AG20443 (cell line): ENCODE data around the gene METTL22.

ENCODE experiments used
- DNase-seq: peaks from one replicate; pipeline ENCODE4 v3.0.0; 2012; ENCODE audit warnings: low spot score, mixed read lengths

The METTL22 gene

GRCh38 chr16:8668113-8668512, 46.6 kb downstream of the METTL22 start:
- DNase-seq = no peak

GRCh38 chr16:8669481-8669880, 48.0 kb downstream of the METTL22 start:
- DNase-seq = no peak

- DNase-seq = no peak
These were observed 48.6 kb downstream of the METTL22 start for GRCh38 chr16:8670014-8670560.

GRCh38 chr16:8673611-8674412, 52.3 kb downstream of the METTL22 start:
- DNase-seq = no peak

GRCh38 chr16:8674413-8675022, 53.0 kb downstream of the METTL22 start, which contains the start of gene ABAT:
Gene ABAT (plus strand): TSS chr16:8674617. CDS start chr16:8735740, 61,123 bp downstream.
- DNase-seq = peak; percentile 99

GRCh38 chr16:8675183-8676159, 54.0 kb downstream of the METTL22 start:
- no peak for DNase-seq

- DNase-seq = no peak
These were observed 54.7 kb downstream of the METTL22 start for GRCh38 chr16:8676160-8676547.

GRCh38 chr16:8676737-8677375, 55.4 kb downstream of the METTL22 start:
- no peak for DNase-seq

- DNase-seq = peak; percentile 30
These were observed 56.0 kb downstream of the METTL22 start for GRCh38 chr16:8677481-8677880.

GRCh38 chr16:8678068-8678927, 56.8 kb downstream of the METTL22 start:
- peak; percentile 29 for DNase-seq

GRCh38 chr16:8679151-8679550, 57.7 kb downstream of the METTL22 start:
- no peak for DNase-seq

GRCh38 chr16:8682551-8683259, 61.2 kb downstream of the METTL22 start:
- no peak for DNase-seq

GRCh38 chr16:8683640-8684039, 62.1 kb downstream of the METTL22 start:
- no peak for DNase-seq

- no peak for DNase-seq
These were observed 64.1 kb downstream of the METTL22 start for GRCh38 chr16:8685617-8686016.

GRCh38 chr16:8686031-8686621, 64.6 kb downstream of the METTL22 start:
- no peak for DNase-seq

GRCh38 chr16:8686879-8687278, 65.4 kb downstream of the METTL22 start:
- no peak for DNase-seq

GRCh38 chr16:8689686-8690085, 68.2 kb downstream of the METTL22 start:
- no peak for DNase-seq

- DNase-seq = no peak
These were observed 70.2 kb downstream of the METTL22 start for GRCh38 chr16:8691728-8692127.
